Renal pelvis (tissue), 12 donors: ENCODE data around the gene TPST2. TPM values are rescaled to one million over a fixed set of nuclear protein-coding genes. Genes with fewer than 3 reads are reported as not detected.

Experiments
- DNase-seq: peaks from one replicate; pipeline ENCODE4 v3.0.0-alpha.2; 2013
- long read RNA-seq, 16 experiments: transcript quantifications; one replicate each; lab custom pipeline, GENCODE V29; 2026
- polyA plus RNA-seq, 3 donors: library from polyadenylated mRNA; unstranded; fragments of 120-200 nt; gene quantifications; one replicate each; pipeline ENCODE4 v1.2.1, GENCODE V29; 2013; ENCODE audit not compliant: insufficient read length in 3 of 3

Gene TPST2
- polyA plus RNA-seq: 10 to 100 TPM; 24.9 to 30.3 (median 29.8) TPM
- long read RNA-seq, donor 1, full-length matches to known transcripts: 19 of 48 reads
- long read RNA-seq, donor 1, partial matches to known transcripts: 29 of 48 reads
- long read RNA-seq, donor 1, other reads (novel, unspliced or antisense): 0 of 48 reads
- long read RNA-seq, donor 2, full-length matches to known transcripts: 19 of 39 reads
- long read RNA-seq, donor 2, partial matches to known transcripts: 20 of 39 reads
- long read RNA-seq, donor 2, other reads (novel, unspliced or antisense): 0 of 39 reads
- long read RNA-seq, donor 3, full-length matches to known transcripts: 16 of 22 reads
- long read RNA-seq, donor 3, partial matches to known transcripts: 6 of 22 reads
- long read RNA-seq, donor 3, other reads (novel, unspliced or antisense): 0 of 22 reads
- long read RNA-seq, donor 4, full-length matches to known transcripts: 12 of 39 reads
- long read RNA-seq, donor 4, partial matches to known transcripts: 27 of 39 reads
- long read RNA-seq, donor 4, other reads (novel, unspliced or antisense): 0 of 39 reads
- long read RNA-seq, donor 5, full-length matches to known transcripts: 9 of 18 reads
- long read RNA-seq, donor 5, partial matches to known transcripts: 9 of 18 reads
- long read RNA-seq, donor 5, other reads (novel, unspliced or antisense): 0 of 18 reads
- long read RNA-seq, donor 6, full-length matches to known transcripts: 9 of 14 reads
- long read RNA-seq, donor 6, partial matches to known transcripts: 5 of 14 reads
- long read RNA-seq, donor 6, other reads (novel, unspliced or antisense): 0 of 14 reads
- long read RNA-seq, donor 7, full-length matches to known transcripts: 15 of 15 reads
- long read RNA-seq, donor 7, partial matches to known transcripts: 0 of 15 reads
- long read RNA-seq, donor 7, other reads (novel, unspliced or antisense): 0 of 15 reads
- long read RNA-seq, donor 8, full-length matches to known transcripts: 4 of 4 reads
- long read RNA-seq, donor 8, partial matches to known transcripts: 0 of 4 reads
- long read RNA-seq, donor 8, other reads (novel, unspliced or antisense): 0 of 4 reads
- long read RNA-seq, donor 9, full-length matches to known transcripts: 21 of 21 reads
- long read RNA-seq, donor 9, partial matches to known transcripts: 0 of 21 reads
- long read RNA-seq, donor 9, other reads (novel, unspliced or antisense): 0 of 21 reads
- long read RNA-seq, donor 10, full-length matches to known transcripts: 10 of 18 reads
- long read RNA-seq, donor 10, partial matches to known transcripts: 8 of 18 reads
- long read RNA-seq, donor 10, other reads (novel, unspliced or antisense): 0 of 18 reads
- long read RNA-seq, donor 11, full-length matches to known transcripts: 7 of 7 reads
- long read RNA-seq, donor 11, partial matches to known transcripts: 0 of 7 reads
- long read RNA-seq, donor 11, other reads (novel, unspliced or antisense): 0 of 7 reads
- long read RNA-seq, donor 12, full-length matches to known transcripts: 17 of 28 reads
- long read RNA-seq, donor 12, partial matches to known transcripts: 11 of 28 reads
- long read RNA-seq, donor 12, other reads (novel, unspliced or antisense): 0 of 28 reads
- long read RNA-seq, donor 13, full-length matches to known transcripts: 4 of 16 reads
- long read RNA-seq, donor 13, partial matches to known transcripts: 12 of 16 reads
- long read RNA-seq, donor 13, other reads (novel, unspliced or antisense): 0 of 16 reads
- long read RNA-seq, donor 14, full-length matches to known transcripts: 25 of 43 reads
- long read RNA-seq, donor 14, partial matches to known transcripts: 18 of 43 reads
- long read RNA-seq, donor 14, other reads (novel, unspliced or antisense): 0 of 43 reads
- long read RNA-seq, donor 15, full-length matches to known transcripts: 20 of 34 reads
- long read RNA-seq, donor 15, partial matches to known transcripts: 14 of 34 reads
- long read RNA-seq, donor 15, other reads (novel, unspliced or antisense): 0 of 34 reads
- long read RNA-seq, donor 16, full-length matches to known transcripts: 12 of 12 reads
- long read RNA-seq, donor 16, partial matches to known transcripts: 0 of 12 reads
- long read RNA-seq, donor 16, other reads (novel, unspliced or antisense): 0 of 12 reads

- peak; percentile 80 for DNase-seq
Observed at GRCh38 chr22:26589845-26590736, at the start of gene TPST2. Gene TPST2 (minus strand): TSS chr22:26590132. CDS start chr22:26541630, 48,502 bp downstream.

GRCh38 chr22:26636296-26636695 lies 46.4 kb upstream of the TPST2 start:
- DNase-seq: no peak

- DNase-seq: no peak
Observed at GRCh38 chr22:26635117-26635516, 45.2 kb upstream of the TPST2 start.

GRCh38 chr22:26634189-26634588 lies 44.3 kb upstream of the TPST2 start:
- no peak for DNase-seq

GRCh38 chr22:26632422-26633155 lies 42.7 kb upstream of the TPST2 start:
- DNase-seq: no peak

GRCh38 chr22:26631282-26631681 lies 41.4 kb upstream of the TPST2 start:
- DNase-seq: no peak

- no peak for DNase-seq
Observed at GRCh38 chr22:26629988-26630761, 40.2 kb upstream of the TPST2 start.

GRCh38 chr22:26624803-26625202 lies 34.9 kb upstream of the TPST2 start:
- no peak for DNase-seq

- DNase-seq: no peak
Observed at GRCh38 chr22:26623984-26624383, 34.1 kb upstream of the TPST2 start.

GRCh38 chr22:26621663-26622062 lies 31.7 kb upstream of the TPST2 start, which contains the start of gene CRYBA4:
Gene CRYBA4 (plus strand): TSS chr22:26621963. CDS start chr22:26622597, 634 bp downstream.
- DNase-seq: no peak

GRCh38 chr22:26620197-26620596 lies 30.3 kb upstream of the TPST2 start:
- DNase-seq: no peak

GRCh38 chr22:26619510-26619909 lies 29.6 kb upstream of the TPST2 start:
- no peak for DNase-seq

- no peak for DNase-seq
Observed at GRCh38 chr22:26618455-26618854, 28.5 kb upstream of the TPST2 start.

- no peak for DNase-seq
Observed at GRCh38 chr22:26617271-26618199, 27.6 kb upstream of the TPST2 start, which contains the start of gene CRYBB1. Gene CRYBB1 (minus strand): TSS chr22:26618027. CDS start chr22:26616319, 1,708 bp downstream.

GRCh38 chr22:26616650-26617049 lies 26.7 kb upstream of the TPST2 start:
- DNase-seq: no peak
